ENCODE measurements around the gene GTF3C1. TPM values are rescaled to one million over a fixed set of nuclear protein-coding genes. Genes with fewer than 3 reads are reported as not detected.
"Not testable (repeated sequence)": the region's sequence is repeated elsewhere in the genome, so short reads cannot be mapped to it uniquely, and the experiment has no call there.

GTF3C1 gene
- total and polyA plus RNA-seq, 2 experiments from 2014 or later, result 82.9 to 162 TPM

DNA sequence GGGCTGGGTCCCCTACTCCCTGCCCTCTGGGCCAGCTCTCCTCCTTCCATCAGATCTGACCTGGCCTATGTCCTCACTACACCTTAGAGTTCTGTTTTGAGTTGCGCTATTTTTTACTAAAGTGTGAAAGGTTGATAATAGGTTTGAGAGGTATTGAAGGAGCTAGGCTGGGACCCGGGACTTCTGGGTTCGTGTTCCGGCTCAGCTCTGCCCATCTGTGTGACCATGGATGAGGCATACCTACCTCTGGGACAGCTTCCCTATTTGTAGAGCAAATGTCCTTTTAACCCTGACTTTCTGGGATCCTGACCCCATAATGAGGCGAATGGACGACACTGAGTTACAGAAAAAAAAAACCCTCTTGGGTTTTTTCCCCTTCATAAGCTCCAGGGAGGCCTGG, 111.8 kb downstream of the GTF3C1 start:
- DNase-seq (ENCODE audit: low read depth in 1 of 2, low spot score in 1 of 2), result no peak
- no peak overlapping the region for H3K4me3 ChIP-seq
- H3K27me3 ChIP-seq, result no peaks in the 10 kb centered on the region
- TF ChIP-seq CTCF (IDR thresholded peaks at IDR 0.05; ENCODE audit: low read depth, low read length), result no peak
- H3K36me3 ChIP-seq, result no peaks in the 10 kb centered on the region
- no peaks in the 10 kb centered on the region for H3K9me3 ChIP-seq (ENCODE audit: low read depth)
- H3K27ac ChIP-seq, result no peak overlapping the region
- no peaks in the 10 kb centered on the region for H3K4me1 ChIP-seq (ENCODE audit: low read depth)

GRCh38 chr16:27436921-27437650, 112.6 kb downstream of the GTF3C1 start:
- no peaks in the 10 kb centered on the region for H3K27me3 ChIP-seq
- DNase-seq (ENCODE audit: low read depth in 1 of 2, low spot score in 1 of 2), result no peak
- no peaks in the 10 kb centered on the region for H3K36me3 ChIP-seq
- no peaks in the 10 kb centered on the region for H3K4me1 ChIP-seq (ENCODE audit: low read depth)
- H3K4me3 ChIP-seq, result no peak overlapping the region
- H3K27ac ChIP-seq, result no peak overlapping the region
- H3K9me3 ChIP-seq (ENCODE audit: low read depth), result no peaks in the 10 kb centered on the region
- no peak for TF ChIP-seq CTCF (IDR thresholded peaks at IDR 0.05; ENCODE audit: low read depth, low read length)

- Histone ChIP-seq H3K4me1 (ENCODE audit: low read depth) (no peaks in the 10 kb centered on the region), H3K4me3 (no peak overlapping the region), H3K27ac (no peak overlapping the region), H3K36me3 (no peaks in the 10 kb centered on the region), H3K9me3 (ENCODE audit: low read depth) (no peaks in the 10 kb centered on the region), H3K27me3 (no peaks in the 10 kb centered on the region)
- no peak for TF ChIP-seq CTCF (IDR thresholded peaks at IDR 0.05; ENCODE audit: low read depth, low read length)
- DNase-seq (ENCODE audit: low read depth in 1 of 2, low spot score in 1 of 2), result no peak
These were observed 113.6 kb downstream of the GTF3C1 start for GRCh38 chr16:27436065-27436464.

DNA sequence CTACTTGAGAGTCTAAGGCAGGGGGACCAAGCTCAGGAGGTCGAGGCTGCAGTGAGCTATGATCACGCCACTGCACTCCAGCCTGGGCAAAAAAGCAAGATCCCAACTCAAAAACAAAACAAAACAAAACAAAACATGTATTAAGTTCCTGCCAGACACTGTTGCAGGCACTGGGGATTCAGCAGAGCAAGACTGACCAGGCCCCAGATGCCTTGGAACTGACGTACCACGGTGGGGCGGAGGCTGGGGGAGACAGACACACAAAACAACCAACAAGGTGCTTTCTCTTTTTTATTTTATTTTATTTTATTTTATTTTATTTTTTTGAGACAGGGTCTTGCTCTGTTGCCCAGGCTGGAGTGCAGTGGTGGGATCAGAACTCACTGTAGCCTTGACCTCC, 114.6 kb downstream of the GTF3C1 start:
- H3K36me3 ChIP-seq; H3K27ac ChIP-seq; H3K27me3 ChIP-seq; DNase-seq (ENCODE audit: low read depth in 1 of 2, low spot score in 1 of 2); H3K4me1 ChIP-seq (ENCODE audit: low read depth); H3K4me3 ChIP-seq; H3K9me3 ChIP-seq (ENCODE audit: low read depth): not testable (repeated sequence)

DNA sequence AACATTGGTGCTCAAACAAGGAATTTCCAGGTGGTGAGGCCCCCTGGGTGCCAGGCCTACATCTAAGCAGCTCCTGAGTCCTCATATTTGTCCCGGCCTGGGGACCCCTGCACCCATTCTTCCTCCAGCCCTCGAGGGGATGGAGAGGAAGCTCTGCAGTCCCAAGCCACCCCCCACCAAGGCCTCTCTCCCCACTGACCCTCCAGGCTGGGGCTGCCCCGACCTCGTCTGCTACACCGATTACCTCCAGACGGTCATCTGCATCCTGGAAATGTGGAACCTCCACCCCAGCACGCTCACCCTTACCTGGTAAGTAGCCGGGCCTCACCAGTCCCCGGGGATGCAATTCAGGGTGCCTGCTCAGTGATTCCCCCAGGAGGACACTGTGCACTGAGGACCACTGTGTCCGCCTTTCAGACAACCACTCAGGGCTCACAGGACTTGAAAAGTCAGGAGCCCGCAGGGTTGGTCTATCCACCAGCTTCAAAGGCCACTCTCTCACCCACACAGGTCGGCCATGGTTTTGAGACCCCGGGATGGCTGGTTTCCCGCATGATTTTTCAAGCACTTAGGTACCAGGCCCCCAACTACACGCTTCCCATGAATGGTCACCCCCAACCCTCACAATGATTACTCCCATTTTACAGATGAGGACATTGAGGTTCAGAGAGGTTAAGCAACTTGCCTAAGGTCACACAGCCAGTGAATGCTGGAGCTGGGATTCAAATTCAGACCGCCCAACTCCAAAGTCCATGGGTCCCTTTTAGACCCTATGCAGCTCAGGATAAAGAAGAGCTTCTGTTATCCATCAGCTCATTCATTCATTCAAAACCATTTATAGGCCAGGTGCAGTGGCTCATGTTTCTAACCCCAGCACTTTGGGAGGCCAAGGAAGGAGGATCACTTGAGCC, 115.3 kb downstream of the GTF3C1 start:
- Histone ChIP-seq H3K4me3 (no peak overlapping the region), H3K9me3 (ENCODE audit: low read depth) (no peaks in the 10 kb centered on the region), H3K27ac (no peak overlapping the region), H3K4me1 (ENCODE audit: low read depth) (no peaks in the 10 kb centered on the region), H3K36me3 (no peaks in the 10 kb centered on the region), H3K27me3 (no peaks in the 10 kb centered on the region)
- TF ChIP-seq CTCF (IDR thresholded peaks at IDR 0.05; ENCODE audit: low read depth, low read length), result no peak
- DNase-seq (ENCODE audit: low read depth in 1 of 2, low spot score in 1 of 2), result no peak

- no peaks in the 10 kb centered on the region for H3K9me3 ChIP-seq (ENCODE audit: low read depth)
- no peak overlapping the region for H3K27ac ChIP-seq
- H3K27me3 ChIP-seq, result no peaks in the 10 kb centered on the region
- no peak overlapping the region for H3K4me3 ChIP-seq
- H3K4me1 ChIP-seq (ENCODE audit: low read depth), result no peaks in the 10 kb centered on the region
- no peak for TF ChIP-seq CTCF (IDR thresholded peaks at IDR 0.05; ENCODE audit: low read depth, low read length)
- H3K36me3 ChIP-seq, result no peaks in the 10 kb centered on the region
- DNase-seq (ENCODE audit: low read depth in 1 of 2, low spot score in 1 of 2), result no peak
These were observed 116.1 kb downstream of the GTF3C1 start for GRCh38 chr16:27433636-27434035.

DNA sequence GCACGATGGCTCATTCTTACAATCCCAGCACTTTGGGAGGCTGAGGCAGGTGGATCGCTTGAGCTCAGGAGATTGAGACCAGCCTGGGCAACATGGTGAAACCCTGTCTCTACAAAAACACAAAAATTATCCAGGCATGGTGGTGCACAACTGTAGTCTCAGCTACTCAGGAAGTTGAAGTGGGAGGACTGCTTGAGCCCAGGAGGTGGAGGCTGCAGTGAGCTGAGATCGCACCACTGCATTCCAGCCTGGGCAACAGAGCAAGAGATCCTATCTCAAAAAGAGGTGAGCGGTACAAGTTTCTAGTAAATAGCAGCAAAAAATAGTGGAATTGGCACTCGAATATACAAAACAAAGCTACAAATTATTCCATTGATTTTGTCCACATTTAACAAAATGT, 116.5 kb downstream of the GTF3C1 start:
- not testable (repeated sequence) for H3K36me3 ChIP-seq; H3K27ac ChIP-seq; H3K4me3 ChIP-seq; H3K27me3 ChIP-seq; H3K4me1 ChIP-seq (ENCODE audit: low read depth); DNase-seq (ENCODE audit: low read depth in 1 of 2, low spot score in 1 of 2); H3K9me3 ChIP-seq (ENCODE audit: low read depth)

Measured in cardiac muscle cell (in vitro differentiated cells and primary cell).